Ishikawa (cell line): ENCODE results near the gene C11orf68.

Experiments used
- CEBPB ChIP-seq: IDR thresholded peaks from 2 replicates; pipeline ENCODE4 v1.6.1; 2012
- CREB1 ChIP-seq: IDR thresholded peaks from 2 replicates; pipeline ENCODE4 v1.6.1; 2012; ENCODE audit warnings: low read depth
- EP300 ChIP-seq: IDR thresholded peaks from 2 replicates; pipeline ENCODE4 v1.6.1; 2012; ENCODE audit warnings: borderline replicate concordance
- FOXM1 ChIP-seq: IDR thresholded peaks from 2 replicates; pipeline ENCODE4 v1.6.1; 2012; ENCODE audit warnings: low read depth, borderline replicate concordance
- REST ChIP-seq: IDR thresholded peaks from 2 replicates; pipeline ENCODE4 v1.6.1; 2012; ENCODE audit warnings: low read depth, mild to moderate bottlenecking
- TAF1 ChIP-seq: IDR thresholded peaks from 2 replicates; pipeline ENCODE4 v1.6.1; 2012; ENCODE audit warnings: low read depth, mild to moderate bottlenecking
- TCF12 ChIP-seq: IDR thresholded peaks from 2 replicates; pipeline ENCODE4 v1.6.1; 2012; ENCODE audit warnings: low read depth
- TEAD4 ChIP-seq: IDR thresholded peaks from 2 replicates; pipeline ENCODE4 v1.6.1; 2012
- YY1 ChIP-seq: IDR thresholded peaks from 2 replicates; pipeline ENCODE4 v1.6.1; 2012; ENCODE audit warnings: low read depth
- ZBTB7A ChIP-seq: IDR thresholded peaks from 2 replicates; pipeline ENCODE4 v1.6.1; 2012; ENCODE audit warnings: low read depth
- TF ChIP-seq, protein P1 (sequence below): IDR thresholded peaks from 2 replicates; pipeline ENCODE4 v1.6.1; 2012

DNA sequence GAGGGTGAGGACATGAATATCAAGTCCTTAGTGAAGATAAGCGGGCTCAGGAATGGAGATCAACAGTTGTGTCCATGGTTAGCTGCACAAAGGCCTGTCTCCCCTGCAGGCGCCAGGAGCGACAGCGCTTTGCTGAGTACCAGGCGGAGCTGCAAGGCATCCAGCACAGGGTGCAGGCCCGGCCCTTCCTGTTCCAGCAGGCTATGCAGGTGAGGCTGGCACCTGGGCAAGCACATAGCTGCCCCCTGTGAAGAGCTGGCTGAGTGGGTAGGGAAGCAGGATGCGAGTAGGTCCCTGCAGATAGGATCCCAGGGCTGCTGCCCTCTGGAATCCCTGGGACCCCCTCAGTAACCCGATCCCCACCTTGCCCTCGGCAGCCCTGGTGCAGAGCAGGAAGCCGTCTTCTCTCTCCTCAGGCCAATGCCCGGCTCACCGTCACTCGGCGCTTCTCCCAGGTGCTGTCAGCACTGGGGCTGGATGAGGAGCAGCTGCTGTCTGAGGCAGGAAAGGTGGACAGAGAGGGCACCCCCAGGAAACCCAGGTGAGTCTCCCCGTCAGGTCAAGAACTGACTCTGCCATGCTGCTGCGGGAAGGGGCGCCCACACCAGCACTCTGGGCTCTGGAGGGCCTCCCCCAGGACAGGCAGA is 40.0 kb upstream of the C11orf68 start:
- TF ChIP-seq EP300 = no peak
- no peak for TF ChIP-seq TCF12
- no peak for TF ChIP-seq REST
- TF ChIP-seq TAF1 = no peak
- TF ChIP-seq YY1 = no peak
- no peak for TF ChIP-seq TEAD4
- no peak for TF ChIP-seq CEBPB
- no peak for TF ChIP-seq FOXM1
- no peak for TF ChIP-seq ZBTB7A
- TF ChIP-seq CREB1 = no peak
- TF ChIP-seq, protein P1, sequence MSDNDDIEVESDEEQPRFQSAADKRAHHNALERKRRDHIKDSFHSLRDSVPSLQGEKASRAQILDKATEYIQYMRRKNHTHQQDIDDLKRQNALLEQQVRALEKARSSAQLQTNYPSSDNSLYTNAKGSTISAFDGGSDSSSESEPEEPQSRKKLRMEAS = no peak
